Mononuclear cell (primary cell): Measurements from ENCODE around the gene MARCHF7. TPM values are rescaled to one million over a fixed set of nuclear protein-coding genes. Genes with fewer than 3 reads are reported as not detected.
"Not testable (repeated sequence)": the region's sequence is repeated elsewhere in the genome, so short reads cannot be mapped to it uniquely, and the experiment has no call there.

Experiments
- H3K27me3 ChIP-seq: 2 replicates; pipeline ENCODE4 v1.6.0; 2011; ENCODE audit warnings: low read length, control low read depth; ENCODE audit not compliant: insufficient read depth
- H3K4me1 ChIP-seq: 2 replicates; pipeline ENCODE4 v1.5.1; 2011; ENCODE audit warnings: mild to moderate bottlenecking, low read length, control low read depth; ENCODE audit not compliant: insufficient read depth
- H3K4me3 ChIP-seq: 2 replicates; pipeline ENCODE4 v1.5.1; 2011; ENCODE audit warnings: mild to moderate bottlenecking, low read length, moderate library complexity
- H3K9me3 ChIP-seq: 2 replicates; pipeline ENCODE4 v1.5.1; 2011; ENCODE audit warnings: low read depth, mild to moderate bottlenecking, control low read depth, low read length
- total RNA-seq: library from RNA; depleted of rRNA; stranded (reverse); fragments of >200 nt; gene quantifications from one replicate; pipeline ENCODE4 v1.2.3, GENCODE V29; 2012

The MARCHF7 gene, protein sequence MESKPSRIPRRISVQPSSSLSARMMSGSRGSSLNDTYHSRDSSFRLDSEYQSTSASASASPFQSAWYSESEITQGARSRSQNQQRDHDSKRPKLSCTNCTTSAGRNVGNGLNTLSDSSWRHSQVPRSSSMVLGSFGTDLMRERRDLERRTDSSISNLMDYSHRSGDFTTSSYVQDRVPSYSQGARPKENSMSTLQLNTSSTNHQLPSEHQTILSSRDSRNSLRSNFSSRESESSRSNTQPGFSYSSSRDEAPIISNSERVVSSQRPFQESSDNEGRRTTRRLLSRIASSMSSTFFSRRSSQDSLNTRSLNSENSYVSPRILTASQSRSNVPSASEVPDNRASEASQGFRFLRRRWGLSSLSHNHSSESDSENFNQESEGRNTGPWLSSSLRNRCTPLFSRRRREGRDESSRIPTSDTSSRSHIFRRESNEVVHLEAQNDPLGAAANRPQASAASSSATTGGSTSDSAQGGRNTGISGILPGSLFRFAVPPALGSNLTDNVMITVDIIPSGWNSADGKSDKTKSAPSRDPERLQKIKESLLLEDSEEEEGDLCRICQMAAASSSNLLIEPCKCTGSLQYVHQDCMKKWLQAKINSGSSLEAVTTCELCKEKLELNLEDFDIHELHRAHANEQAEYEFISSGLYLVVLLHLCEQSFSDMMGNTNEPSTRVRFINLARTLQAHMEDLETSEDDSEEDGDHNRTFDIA
- total RNA-seq, result 143 TPM

GRCh38 chr2:159712143-159712928, at the start of gene MARCHF7:
TSS of gene MARCHF7 (plus strand) at chr2:159712506. CDS start at chr2:159729023, 16,517 bp downstream.
- Histone ChIP-seq H3K4me3 (peak within 1 kb of the TSS; percentile 99), H3K27me3 (no peaks in the 10 kb centered on the region), H3K4me1 (peaks cover 45% of the 10 kb centered on the region), H3K9me3 (no peaks in the 10 kb centered on the region)

GRCh38 chr2:159667423-159667822, 44.9 kb upstream of the MARCHF7 start:
- not testable (repeated sequence) for H3K27me3 ChIP-seq, H3K4me1 ChIP-seq, H3K4me3 ChIP-seq, H3K9me3 ChIP-seq

DNA sequence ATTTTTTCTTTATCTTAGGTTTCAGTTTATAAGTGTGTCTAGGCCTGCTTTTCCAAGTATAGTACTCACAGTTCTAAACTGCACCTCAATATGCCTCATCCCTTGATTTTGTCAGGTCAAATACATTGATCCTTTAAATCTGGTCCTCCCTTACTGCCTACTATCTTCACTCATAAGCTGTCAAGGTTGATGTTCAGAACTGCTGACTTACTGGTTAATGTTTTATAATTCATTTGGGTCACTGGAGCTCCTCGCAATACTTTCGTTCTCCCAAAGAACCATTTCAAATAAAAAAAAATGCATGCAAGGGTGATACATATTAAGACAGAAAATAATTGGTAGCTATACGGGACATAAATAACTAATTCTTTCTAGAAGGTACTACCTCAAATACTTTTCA, 41.3 kb upstream of the MARCHF7 start:
- H3K27me3 ChIP-seq, result no peaks in the 10 kb centered on the region
- H3K4me3 ChIP-seq, result no peak overlapping the region
- H3K4me1 ChIP-seq, result no peaks in the 10 kb centered on the region
- H3K9me3 ChIP-seq, result no peaks in the 10 kb centered on the region

DNA sequence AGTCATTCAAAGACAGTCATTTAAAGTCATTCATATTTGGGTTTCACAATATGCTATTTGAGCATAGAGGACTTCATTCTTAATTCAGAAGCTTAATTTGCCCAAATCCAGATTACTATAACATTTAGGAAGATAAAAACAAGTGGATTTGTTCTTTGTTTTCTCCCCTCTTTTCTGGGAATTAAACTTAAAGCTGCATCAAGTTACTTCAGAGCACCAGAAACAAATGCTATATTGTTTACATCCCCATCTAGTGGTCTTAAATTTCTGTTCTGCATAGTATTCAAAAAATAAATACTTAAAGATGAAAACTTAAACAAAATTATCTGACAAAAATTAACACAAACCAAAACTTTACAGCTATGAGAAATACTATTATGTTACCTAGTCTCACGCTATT, 34.7 kb upstream of the MARCHF7 start:
- Histone ChIP-seq H3K9me3 (no peaks in the 10 kb centered on the region), H3K4me1 (peaks cover 3% of the 10 kb centered on the region), H3K27me3 (no peaks in the 10 kb centered on the region), H3K4me3 (no peak overlapping the region)

DNA sequence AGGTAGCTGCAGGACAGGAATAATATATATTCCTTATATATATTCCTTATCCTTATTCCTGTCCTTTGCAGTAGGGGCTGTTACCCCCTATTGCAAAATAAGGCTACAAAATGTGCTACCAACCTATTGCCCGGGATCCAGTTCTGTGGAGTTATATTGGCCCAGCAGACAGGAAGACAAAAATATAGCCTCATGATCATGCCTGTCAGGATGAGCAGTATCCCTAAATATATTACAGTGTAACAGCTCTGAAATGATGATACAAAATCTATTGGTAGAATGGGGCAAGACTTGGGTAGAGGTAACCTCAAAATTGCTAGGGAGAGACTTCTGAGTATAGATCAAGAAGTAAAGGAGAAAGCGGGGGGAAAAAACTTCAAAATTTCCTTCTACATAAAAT, 31.6 kb upstream of the MARCHF7 start:
- Histone ChIP-seq H3K27me3 (no peaks in the 10 kb centered on the region), H3K9me3 (no peaks in the 10 kb centered on the region), H3K4me3 (no peak overlapping the region)

GRCh38 chr2:159683817-159684216, 28.5 kb upstream of the MARCHF7 start:
- H3K9me3 ChIP-seq, result no peaks in the 10 kb centered on the region
- no peaks in the 10 kb centered on the region for H3K4me1 ChIP-seq
- H3K4me3 ChIP-seq, result no peak overlapping the region
- no peaks in the 10 kb centered on the region for H3K27me3 ChIP-seq

More for the DNA sequence above, 31.6 kb upstream of the MARCHF7 start:
- peaks cover 3% of the 10 kb centered on the region for H3K4me1 ChIP-seq

GRCh38 chr2:159684796-159685195, 27.5 kb upstream of the MARCHF7 start:
- Histone ChIP-seq H3K4me1 (no peaks in the 10 kb centered on the region), H3K4me3 (no peak overlapping the region), H3K9me3 (no peaks in the 10 kb centered on the region), H3K27me3 (no peaks in the 10 kb centered on the region)

GRCh38 chr2:159694500-159695040, 17.7 kb upstream of the MARCHF7 start:
- H3K4me1 ChIP-seq, result peaks cover 12% of the 10 kb centered on the region
- no peaks in the 10 kb centered on the region for H3K27me3 ChIP-seq
- H3K4me3 ChIP-seq, result no peak overlapping the region

GRCh38 chr2:159695795-159696448, 16.4 kb upstream of the MARCHF7 start:
- no peak overlapping the region for H3K4me3 ChIP-seq
- peaks cover 12% of the 10 kb centered on the region for H3K4me1 ChIP-seq
- H3K9me3 ChIP-seq, result peaks cover 4% of the 10 kb centered on the region
- H3K27me3 ChIP-seq, result no peaks in the 10 kb centered on the region

More at GRCh38 chr2:159694500-159695040, 17.7 kb upstream of the MARCHF7 start:
- H3K9me3 ChIP-seq, result peaks cover 4% of the 10 kb centered on the region

GRCh38 chr2:159703491-159703890, 8.8 kb upstream of the MARCHF7 start:
- Histone ChIP-seq H3K9me3 (no peaks in the 10 kb centered on the region), H3K27me3 (no peaks in the 10 kb centered on the region), H3K4me1 (no peaks in the 10 kb centered on the region), H3K4me3 (no peak overlapping the region)

- Histone ChIP-seq H3K9me3 (no peaks in the 10 kb centered on the region), H3K4me3 (no peak overlapping the region), H3K4me1 (peaks cover 7% of the 10 kb centered on the region), H3K27me3 (no peaks in the 10 kb centered on the region)
Observed at GRCh38 chr2:159706385-159706980, 5.8 kb upstream of the MARCHF7 start.

- no peaks in the 10 kb centered on the region for H3K9me3 ChIP-seq
- H3K4me3 ChIP-seq, result no peak overlapping the region
- peaks cover 10% of the 10 kb centered on the region for H3K4me1 ChIP-seq
- H3K27me3 ChIP-seq, result no peaks in the 10 kb centered on the region
Observed at GRCh38 chr2:159708066-159708760, 4.1 kb upstream of the MARCHF7 start.

DNA sequence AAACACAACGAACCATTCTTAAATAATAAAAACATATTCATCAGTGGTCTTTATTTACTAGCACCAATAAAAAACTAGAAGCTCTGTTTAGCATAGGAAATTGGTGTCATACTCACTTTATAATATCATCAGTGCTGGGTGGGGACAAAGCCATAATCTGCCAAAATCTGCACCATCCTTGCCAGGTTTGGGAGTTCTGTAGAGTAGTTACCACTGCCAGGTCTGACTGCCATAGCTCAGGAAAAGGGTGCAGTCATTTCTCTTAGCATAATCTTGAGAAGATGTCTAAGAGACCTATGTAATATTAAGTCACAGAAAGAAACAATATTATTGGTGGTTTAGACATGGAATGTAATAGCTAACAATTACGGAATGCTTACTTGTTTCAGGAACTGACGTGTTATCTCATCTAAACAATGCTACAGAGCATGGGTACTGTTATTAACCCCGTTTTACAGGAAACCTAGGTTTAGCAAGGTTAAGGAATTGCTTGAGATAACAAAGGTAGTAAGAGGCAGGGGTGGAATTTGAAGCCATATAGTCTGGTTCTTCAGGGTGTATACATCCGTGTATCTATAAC, 1.6 kb upstream of the MARCHF7 start:
- Histone ChIP-seq H3K27me3 (no peaks in the 10 kb centered on the region), H3K4me1 (peaks cover 33% of the 10 kb centered on the region), H3K4me3 (no peak overlapping the region), H3K9me3 (no peaks in the 10 kb centered on the region)
